GM21367 (cell line): ENCODE measurements around the gene CACNA2D2.

Source experiments
- ATAC-seq: cut with Tn5 transposase; IDR thresholded peaks from one replicate; pipeline ENCODE4 v1.9.1; 2021; ENCODE audit not compliant: unreplicated experiment

The CACNA2D2 gene

GRCh38 chr3:50319181-50319893, 184.1 kb downstream of the CACNA2D2 start:
- no peak for ATAC-seq

GRCh38 chr3:50318615-50319014, 184.8 kb downstream of the CACNA2D2 start:
- ATAC-seq = no peak

DNA sequence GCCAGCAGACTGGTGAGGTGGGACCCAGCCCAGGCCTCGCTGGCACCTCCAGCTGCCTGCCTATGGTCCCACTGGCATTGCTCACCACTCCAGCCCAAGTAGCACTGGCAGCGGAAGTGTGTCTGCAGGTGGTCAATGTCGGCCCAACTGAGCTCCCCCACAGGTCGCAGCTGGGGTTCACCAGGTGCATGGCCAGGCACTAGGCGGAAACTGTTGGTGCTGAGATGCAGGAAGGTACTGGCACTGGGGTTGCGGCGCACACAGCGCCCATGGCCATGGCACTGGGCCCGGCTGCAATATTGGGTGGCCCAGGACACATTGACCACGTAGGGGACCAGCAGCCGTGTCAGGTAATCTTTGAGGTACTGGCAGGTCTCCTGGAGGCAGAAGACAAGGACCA, 185.3 kb downstream of the CACNA2D2 start:
- no peak for ATAC-seq

GRCh38 chr3:50317300-50317699, 186.1 kb downstream of the CACNA2D2 start:
- ATAC-seq = no peak

DNA sequence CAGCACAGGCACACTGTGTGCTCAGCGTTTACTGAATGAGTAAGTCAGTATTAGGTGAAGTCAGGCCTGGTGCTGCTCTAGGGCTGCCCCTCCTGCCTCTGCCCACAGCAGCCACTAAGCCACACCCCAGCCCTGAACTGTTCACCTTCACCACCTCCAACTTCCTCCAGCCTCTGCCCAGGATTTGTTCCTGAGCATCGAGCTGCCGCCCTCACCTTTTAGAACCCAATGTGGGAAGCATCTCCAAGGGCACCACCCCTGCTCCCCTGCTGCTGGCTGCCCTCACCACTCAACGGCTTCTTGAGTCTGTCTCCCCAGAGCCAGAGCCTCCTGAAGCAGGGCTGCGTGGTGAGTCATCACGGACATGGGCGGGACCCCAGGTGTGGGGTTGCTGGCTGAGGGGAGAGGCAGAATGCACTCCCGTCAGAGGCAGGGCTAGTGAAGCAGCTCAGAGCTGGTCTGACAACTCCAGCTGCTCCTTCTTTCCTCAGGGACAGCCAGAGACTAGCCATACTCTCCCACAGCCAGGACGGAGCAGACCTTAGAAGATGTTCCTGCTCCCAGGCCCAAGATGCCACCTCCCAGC, 186.7 kb downstream of the CACNA2D2 start:
- ATAC-seq = no peak

DNA sequence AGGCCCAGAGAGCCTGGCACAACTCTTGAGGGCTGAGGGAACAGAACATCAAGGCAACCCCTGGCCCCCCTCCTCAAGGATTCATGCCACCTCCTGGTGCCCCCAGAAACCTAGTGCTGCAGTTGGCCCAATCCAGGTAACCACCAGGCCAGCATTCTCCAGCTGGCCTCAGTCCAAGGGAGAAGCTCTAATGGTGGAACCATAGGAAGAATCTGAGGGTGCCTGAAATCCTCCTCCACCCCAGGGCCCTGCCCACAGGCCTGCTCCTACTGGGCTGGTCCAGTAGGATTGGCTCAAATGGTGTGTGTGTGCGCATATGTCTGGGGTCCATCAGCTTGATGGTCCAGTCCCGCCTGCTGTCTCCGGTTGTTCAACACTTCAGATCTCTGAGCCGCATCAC, 188.6 kb downstream of the CACNA2D2 start:
- ATAC-seq = no peak

DNA sequence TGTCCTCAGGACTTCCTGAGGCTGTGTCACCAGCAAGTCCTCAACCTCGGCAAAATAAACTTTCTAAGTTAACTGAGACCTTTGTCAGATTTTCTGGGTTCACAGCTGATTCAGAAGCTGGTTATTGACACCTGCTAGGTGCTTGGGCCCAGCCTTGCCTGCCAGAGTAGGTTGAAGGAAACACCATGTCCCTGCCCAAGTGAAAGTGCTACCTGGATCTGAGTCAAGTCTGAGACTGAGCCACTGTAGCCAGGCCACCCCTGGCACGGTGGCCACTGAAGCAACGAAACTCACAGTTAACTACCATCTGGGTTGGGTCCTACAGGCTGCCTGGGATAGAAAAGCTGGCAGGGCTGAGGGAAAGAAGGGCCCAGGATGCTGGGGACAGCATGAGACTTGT, 189.1 kb downstream of the CACNA2D2 start:
- no peak for ATAC-seq
